ENCODE data around the gene MAP3K5.
"Not testable (repeated sequence)": the region's sequence is repeated elsewhere in the genome, so short reads cannot be mapped to it uniquely, and the experiment has no call there.

Gene MAP3K5

DNA sequence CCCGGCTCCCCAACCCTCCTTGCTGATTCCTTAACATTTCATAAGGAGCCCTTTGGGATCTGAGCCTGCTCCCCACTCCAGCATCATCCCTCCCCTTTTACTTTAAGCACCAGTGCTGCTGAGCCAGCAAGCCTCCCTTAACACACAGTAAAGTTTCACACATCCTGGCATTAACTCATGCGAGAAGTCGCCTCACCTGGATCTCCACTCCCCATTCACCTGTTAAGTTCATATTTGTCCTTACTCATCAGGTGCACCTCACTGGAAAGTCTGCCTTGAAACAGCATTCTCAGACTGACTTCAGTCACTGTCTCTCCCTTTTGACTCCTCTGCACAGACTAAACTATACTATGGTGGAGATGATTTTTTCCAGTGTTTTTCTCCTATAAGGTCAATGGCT is 194.2 kb downstream of the MAP3K5 start:
- no peak for DNase-seq

DNA sequence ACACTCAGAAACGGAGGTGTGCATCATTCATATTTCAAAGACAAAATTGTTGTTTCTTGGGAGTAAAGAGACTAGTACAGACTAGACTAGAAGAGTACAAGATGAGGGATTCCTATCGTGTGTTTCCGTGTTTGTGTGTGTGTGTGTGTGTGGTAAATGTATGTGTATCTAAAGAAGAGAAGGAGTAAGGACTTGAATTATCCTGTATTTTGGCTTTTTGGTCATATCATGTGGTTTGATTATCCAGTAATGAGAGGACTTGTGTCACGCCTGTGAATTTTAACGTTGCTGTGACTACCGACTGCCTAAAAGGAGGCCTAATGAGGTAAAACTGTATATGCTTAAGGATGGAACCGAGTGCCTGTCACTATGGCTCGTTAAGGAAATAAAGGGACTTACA is 197.6 kb downstream of the MAP3K5 start:
- no peak for DNase-seq

GRCh38 chr6:136593748-136594490 is 198.4 kb downstream of the MAP3K5 start:
- DNase-seq, result no peak

DNA sequence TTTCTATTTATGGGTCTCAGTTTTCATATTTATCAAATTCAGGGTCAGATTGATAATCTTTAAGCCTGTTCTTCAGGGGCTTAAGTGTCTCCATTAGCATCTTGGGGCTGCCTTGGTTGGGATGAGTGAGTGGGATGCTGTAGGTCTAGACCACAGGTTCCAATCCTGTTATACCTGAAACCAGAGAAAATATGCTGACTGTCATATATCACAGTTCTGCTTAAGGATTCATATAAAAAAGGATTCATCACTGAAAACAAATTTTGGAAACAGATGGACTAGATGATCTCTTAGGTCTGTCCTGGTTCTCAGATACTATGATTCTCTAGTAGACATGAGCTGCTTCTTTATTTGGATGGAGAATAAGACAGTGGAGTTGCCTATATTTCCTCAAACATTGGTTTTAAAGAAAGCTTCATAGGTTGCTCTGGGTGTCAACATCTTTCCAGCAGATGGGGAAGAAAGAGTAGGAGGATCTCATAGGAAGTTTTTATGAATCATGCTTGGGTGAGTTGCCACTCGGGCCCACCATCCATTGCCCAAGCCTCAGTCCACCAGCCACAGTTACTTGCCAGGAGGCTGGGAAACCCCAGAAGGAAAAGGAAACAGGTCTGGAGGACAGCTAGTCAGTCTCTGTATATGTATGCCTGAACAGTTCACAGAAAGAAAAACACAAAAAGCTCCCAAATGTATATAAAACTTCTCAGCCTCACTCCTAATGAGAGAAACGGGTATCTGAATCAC is 199.2 kb downstream of the MAP3K5 start:
- DNase-seq, result no peak

GRCh38 chr6:136591617-136592016 is 200.7 kb downstream of the MAP3K5 start:
- no peak for DNase-seq

DNA sequence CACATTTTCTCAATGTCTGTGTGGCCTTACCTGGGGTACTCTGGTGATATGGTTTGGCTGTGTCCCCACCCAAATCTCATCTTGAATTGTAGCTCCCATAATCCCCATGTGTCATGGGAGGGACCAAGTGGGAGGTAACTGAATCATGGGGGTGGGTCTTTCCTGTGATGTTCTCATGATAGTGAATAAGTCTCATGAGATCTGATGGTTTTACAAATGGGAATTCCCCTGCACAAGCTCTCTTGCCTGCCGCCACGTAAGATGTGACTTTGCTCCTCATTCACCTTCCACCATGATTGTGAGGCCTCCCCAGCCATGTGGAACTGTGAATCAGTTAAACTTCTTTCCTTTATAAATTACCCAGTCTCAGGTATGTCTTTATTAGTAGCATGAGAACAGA is 201.4 kb downstream of the MAP3K5 start:
- DNase-seq, result not testable (repeated sequence)

- DNase-seq, result no peak
These were observed 204.8 kb downstream of the MAP3K5 start for GRCh38 chr6:136587527-136587926.

GRCh38 chr6:136586295-136586694 is 206.0 kb downstream of the MAP3K5 start:
- peak in 1 of 2 experiments; percentile 21 for DNase-seq

DNA sequence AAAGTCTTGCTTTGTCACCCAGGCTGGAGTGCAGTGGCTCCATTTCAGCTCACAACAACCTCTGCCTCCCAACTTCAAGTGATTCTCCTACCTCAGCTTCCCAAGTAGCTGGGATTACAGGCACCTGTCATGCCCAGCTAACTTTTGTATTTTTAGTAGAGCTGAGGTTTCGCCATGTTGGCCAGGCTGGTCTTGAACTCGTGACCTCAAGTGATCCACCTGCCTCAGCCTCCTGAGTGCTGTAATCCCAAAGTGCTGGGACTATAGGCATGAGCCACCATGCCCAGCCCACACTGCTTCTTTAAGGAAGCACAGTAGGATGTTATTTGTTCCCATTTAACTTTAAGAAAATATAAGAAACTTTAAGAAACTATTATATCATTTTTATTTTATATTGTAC is 206.8 kb downstream of the MAP3K5 start:
- DNase-seq, result not testable (repeated sequence)

DNA sequence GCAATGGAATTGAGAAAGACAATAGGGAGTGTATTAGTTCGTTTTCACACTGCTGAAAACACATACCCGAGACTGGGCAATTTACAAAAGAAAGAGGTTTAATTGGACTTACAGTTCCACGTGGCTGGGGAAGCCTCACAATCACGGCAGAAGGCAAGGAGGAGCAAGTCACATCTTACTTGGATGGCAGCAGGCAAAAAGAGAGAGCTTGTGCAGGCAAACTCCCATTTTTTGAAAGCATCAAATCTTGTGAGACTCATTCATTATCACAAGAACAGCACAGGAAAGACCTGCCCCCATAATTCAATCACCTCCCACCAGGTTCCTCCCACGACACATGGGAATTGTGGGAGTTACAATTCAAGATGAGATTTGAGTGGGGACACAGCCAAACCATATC is 208.0 kb downstream of the MAP3K5 start:
- not testable (repeated sequence) for DNase-seq

DNA sequence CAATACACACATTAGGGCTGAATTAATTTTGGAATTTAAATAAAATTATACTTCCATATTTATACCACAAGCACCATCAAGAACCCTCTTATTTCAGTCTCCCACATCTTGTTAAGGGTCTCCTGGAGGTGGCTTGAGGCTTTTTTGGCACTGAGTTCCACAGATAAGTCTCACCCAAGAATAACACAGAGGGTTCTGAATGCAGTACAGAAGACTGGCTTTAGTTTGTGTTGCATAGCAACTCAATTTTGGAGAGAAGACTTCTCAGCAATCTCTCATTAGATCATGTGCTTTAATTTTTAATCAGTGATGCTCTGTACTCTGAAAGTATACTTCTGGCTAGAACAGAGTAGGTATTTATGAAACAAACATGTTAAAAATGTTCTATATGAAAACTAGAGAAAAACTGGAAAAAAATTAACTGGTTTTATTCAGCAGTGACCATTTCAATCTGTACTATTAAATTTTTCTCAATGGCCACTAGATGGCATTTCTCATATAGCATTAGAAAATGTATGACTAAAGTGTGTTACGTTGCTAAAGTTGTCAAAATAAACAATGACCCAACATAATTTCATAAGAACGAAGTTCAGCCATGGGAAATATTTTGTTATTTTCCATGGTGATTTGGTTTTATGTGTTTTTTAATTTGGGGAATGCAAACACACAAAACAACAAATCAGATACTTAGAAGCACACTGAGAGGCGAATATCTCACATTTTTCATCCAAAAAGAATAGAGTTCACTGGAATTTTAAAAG is 209.4 kb downstream of the MAP3K5 start:
- peak in 1 of 2 experiments; percentile 14 for DNase-seq

GRCh38 chr6:136579800-136580199 is 212.5 kb downstream of the MAP3K5 start:
- DNase-seq, result no peak

- DNase-seq, result no peak
These were observed 215.5 kb downstream of the MAP3K5 start for GRCh38 chr6:136576821-136577220.

DNA sequence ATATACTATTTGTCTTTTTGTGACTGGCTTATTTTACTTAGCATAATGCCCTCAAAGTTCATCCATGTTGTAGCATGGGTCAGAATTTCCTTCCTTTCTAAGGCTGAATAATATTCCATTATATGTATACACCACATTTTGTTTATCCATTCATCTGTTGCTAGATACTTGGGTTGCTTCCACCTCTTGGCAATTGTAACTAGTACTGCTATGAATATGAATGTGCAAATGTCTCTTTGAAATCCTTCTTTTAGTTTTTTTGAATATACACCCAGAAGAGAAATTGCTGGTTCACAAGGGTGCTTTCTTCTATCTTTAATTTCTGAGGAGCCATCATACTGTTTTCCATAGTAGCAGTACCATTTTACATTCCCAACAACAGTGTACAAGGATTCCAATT is 220.8 kb downstream of the MAP3K5 start:
- DNase-seq, result no peak

DNA sequence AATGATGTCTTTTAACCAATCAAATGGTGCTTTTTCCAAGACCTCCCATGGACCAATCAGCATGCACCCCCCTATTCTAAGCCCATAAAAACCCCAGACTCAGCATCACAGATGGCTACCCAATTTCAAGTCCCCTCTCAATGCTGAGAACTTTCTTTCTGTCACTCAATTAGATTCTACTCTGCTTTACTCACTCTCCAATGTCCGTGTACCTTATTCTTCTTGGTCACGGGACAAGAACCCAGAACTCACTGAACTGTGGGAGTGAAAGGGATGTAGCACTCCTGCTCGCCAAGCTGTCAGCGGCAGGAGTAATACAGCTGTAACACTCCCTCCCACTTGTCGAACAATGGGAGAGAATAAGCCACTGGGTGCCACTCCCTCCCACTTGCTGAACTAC is 221.2 kb downstream of the MAP3K5 start:
- no peak for DNase-seq

GRCh38 chr6:136568129-136568528 is 224.1 kb downstream of the MAP3K5 start:
- DNase-seq, result no peak

DNA sequence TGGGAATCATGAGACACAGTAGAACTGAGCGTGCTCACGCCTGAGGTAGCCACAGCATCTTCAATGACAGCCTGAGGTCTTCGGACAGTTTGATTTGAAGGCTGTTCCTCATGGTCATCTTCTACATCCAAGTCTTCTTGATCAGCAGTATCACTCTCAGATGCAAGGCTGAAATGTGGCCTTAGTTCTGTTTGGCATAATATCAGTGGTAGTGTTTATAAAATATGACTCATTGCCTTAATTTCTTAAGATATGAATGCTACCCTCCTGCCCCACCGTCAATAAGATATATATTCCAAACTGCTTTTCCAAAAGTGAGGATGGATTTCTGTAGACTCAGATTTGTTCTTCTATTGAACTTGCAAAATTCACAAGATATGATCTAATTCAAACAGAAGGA is 224.6 kb downstream of the MAP3K5 start:
- DNase-seq, result no peak

GRCh38 chr6:136566851-136567250 is 225.4 kb downstream of the MAP3K5 start:
- DNase-seq, result no peak

- no peak for DNase-seq
These were observed 226.2 kb downstream of the MAP3K5 start for GRCh38 chr6:136566007-136566487.

DNA sequence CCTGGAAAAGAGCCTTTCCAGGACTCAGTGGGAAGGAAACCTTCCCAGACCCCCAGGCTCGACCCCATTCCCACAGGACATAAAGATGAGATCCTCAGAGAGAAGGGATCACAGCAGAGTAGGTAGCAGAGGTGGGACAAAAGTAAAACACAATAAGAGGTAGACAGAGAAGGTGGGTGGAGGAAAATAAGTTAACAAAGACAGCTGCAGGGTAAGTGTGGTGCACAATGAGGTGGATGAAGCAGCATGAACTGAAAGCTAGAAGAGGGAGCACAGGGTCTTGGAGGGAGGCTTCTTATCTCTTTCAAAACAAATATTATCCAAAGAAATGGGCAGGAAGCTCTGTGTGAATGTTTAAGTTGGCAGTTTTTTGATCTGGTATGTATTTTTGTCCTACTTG is 228.1 kb downstream of the MAP3K5 start:
- no peak for DNase-seq

- no peak for DNase-seq
These were observed 228.7 kb downstream of the MAP3K5 start for GRCh38 chr6:136563386-136564152.

- DNase-seq, result no peak
These were observed 230.1 kb downstream of the MAP3K5 start for GRCh38 chr6:136562211-136562610.
